ENCODE data around the gene AP2A2.

DNA sequence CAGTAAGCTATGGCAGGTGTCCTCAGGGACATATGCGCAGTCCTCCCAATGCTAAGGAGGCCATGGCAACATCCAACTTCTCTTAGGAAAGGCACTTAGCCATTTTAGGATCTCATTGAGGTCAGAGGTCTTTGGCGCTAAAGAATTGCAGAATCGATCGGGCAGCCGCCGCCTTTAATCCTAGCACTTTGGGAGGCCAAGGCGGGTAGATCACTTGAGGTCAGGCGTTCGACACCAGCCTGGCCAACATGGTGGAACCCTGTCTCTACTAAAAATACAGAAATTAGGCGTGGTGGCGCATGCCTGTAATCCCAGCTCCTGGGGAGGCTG, 13.8 kb upstream of the AP2A2 start:
- TF ChIP-seq, protein P1, sequence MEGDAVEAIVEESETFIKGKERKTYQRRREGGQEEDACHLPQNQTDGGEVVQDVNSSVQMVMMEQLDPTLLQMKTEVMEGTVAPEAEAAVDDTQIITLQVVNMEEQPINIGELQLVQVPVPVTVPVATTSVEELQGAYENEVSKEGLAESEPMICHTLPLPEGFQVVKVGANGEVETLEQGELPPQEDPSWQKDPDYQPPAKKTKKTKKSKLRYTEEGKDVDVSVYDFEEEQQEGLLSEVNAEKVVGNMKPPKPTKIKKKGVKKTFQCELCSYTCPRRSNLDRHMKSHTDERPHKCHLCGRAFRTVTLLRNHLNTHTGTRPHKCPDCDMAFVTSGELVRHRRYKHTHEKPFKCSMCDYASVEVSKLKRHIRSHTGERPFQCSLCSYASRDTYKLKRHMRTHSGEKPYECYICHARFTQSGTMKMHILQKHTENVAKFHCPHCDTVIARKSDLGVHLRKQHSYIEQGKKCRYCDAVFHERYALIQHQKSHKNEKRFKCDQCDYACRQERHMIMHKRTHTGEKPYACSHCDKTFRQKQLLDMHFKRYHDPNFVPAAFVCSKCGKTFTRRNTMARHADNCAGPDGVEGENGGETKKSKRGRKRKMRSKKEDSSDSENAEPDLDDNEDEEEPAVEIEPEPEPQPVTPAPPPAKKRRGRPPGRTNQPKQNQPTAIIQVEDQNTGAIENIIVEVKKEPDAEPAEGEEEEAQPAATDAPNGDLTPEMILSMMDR (IDR thresholded peaks at IDR 0.05), result no peak
- TF ChIP-seq POLR2AphosphoS5 (IDR thresholded peaks at IDR 0.05) (no peak), POLR2A (IDR thresholded peaks at IDR 0.05) (no peak)

Data from breast epithelium (tissue), 3 donors.